ENCODE results near the gene TRAF3.
A peak's percentile ranks its signal among the peaks of the same experiment; 100 is the strongest.

The TRAF3 gene

GRCh38 chr14:102878174-102878969 is 101.1 kb downstream of the TRAF3 start:
- H3K27ac ChIP-seq (ENCODE audit: poor library complexity, severe bottlenecking): no peak overlapping the region
- H3K4me3 ChIP-seq (ENCODE audit: severe bottlenecking): no peak overlapping the region
- peak; percentile 54; the same call in 2 of the 3 replicates for ATAC-seq (ENCODE audit: low read depth)

GRCh38 chr14:102878970-102879460 is 101.8 kb downstream of the TRAF3 start:
- no peaks in the 10 kb centered on the region for H3K9me3 ChIP-seq (ENCODE audit: severe bottlenecking)
- no peak overlapping the region for H3K4me3 ChIP-seq (ENCODE audit: severe bottlenecking)
- DNase-seq (ENCODE audit: low spot score): no peak
- no peak overlapping the region for H3K27ac ChIP-seq (ENCODE audit: poor library complexity, severe bottlenecking)
- peaks cover 20% of the 10 kb centered on the region for H3K36me3 ChIP-seq (ENCODE audit: low read depth)
- no peak for TF ChIP-seq CTCF (IDR thresholded peaks at IDR 0.05; ENCODE audit: poor library complexity, severe bottlenecking)
- no peaks in the 10 kb centered on the region for H3K27me3 ChIP-seq (ENCODE audit: insufficient read depth, poor library complexity, severe bottlenecking)
- 0 out of 3 replicates have a peak, but pooled peaks have one; percentile 10 for ATAC-seq (ENCODE audit: low read depth)
- no peaks in the 10 kb centered on the region for H3K4me1 ChIP-seq (ENCODE audit: insufficient read depth, poor library complexity, severe bottlenecking)

More at GRCh38 chr14:102878174-102878969, 101.1 kb downstream of the TRAF3 start:
- TF ChIP-seq CTCF (IDR thresholded peaks at IDR 0.05; ENCODE audit: poor library complexity, severe bottlenecking): no peak
- Histone ChIP-seq H3K9me3 (ENCODE audit: severe bottlenecking) (no peaks in the 10 kb centered on the region), H3K4me1 (ENCODE audit: insufficient read depth, poor library complexity, severe bottlenecking) (no peaks in the 10 kb centered on the region), H3K27me3 (ENCODE audit: insufficient read depth, poor library complexity, severe bottlenecking) (no peaks in the 10 kb centered on the region), H3K36me3 (ENCODE audit: low read depth) (peaks cover 25% of the 10 kb centered on the region)
- DNase-seq (ENCODE audit: low spot score): no peak

GRCh38 chr14:102882226-102882906 is 105.1 kb downstream of the TRAF3 start:
- H3K4me1 ChIP-seq (ENCODE audit: insufficient read depth, poor library complexity, severe bottlenecking): no peaks in the 10 kb centered on the region
- no peaks in the 10 kb centered on the region for H3K9me3 ChIP-seq (ENCODE audit: severe bottlenecking)
- DNase-seq (ENCODE audit: low spot score) (no peak), ATAC-seq (ENCODE audit: low read depth) (no peak)
- H3K36me3 ChIP-seq (ENCODE audit: low read depth): peaks cover 13% of the 10 kb centered on the region
- H3K27ac ChIP-seq (ENCODE audit: poor library complexity, severe bottlenecking): no peak overlapping the region
- TF ChIP-seq CTCF (IDR thresholded peaks at IDR 0.05; ENCODE audit: poor library complexity, severe bottlenecking): no peak
- no peaks in the 10 kb centered on the region for H3K27me3 ChIP-seq (ENCODE audit: insufficient read depth, poor library complexity, severe bottlenecking)
- H3K4me3 ChIP-seq (ENCODE audit: severe bottlenecking): no peak overlapping the region

- H3K27ac ChIP-seq (ENCODE audit: poor library complexity, severe bottlenecking): no peak overlapping the region
These were observed 105.9 kb downstream of the TRAF3 start for GRCh38 chr14:102883089-102883541.

More at GRCh38 chr14:102883089-102883541, 105.9 kb downstream of the TRAF3 start:
- ATAC-seq (ENCODE audit: low read depth) (no peak), DNase-seq (ENCODE audit: low spot score) (no peak)
- Histone ChIP-seq H3K36me3 (ENCODE audit: low read depth) (peaks cover 13% of the 10 kb centered on the region), H3K4me1 (ENCODE audit: insufficient read depth, poor library complexity, severe bottlenecking) (no peaks in the 10 kb centered on the region), H3K27me3 (ENCODE audit: insufficient read depth, poor library complexity, severe bottlenecking) (no peaks in the 10 kb centered on the region), H3K4me3 (ENCODE audit: severe bottlenecking) (no peak overlapping the region), H3K9me3 (ENCODE audit: severe bottlenecking) (no peaks in the 10 kb centered on the region)
- no peak for TF ChIP-seq CTCF (IDR thresholded peaks at IDR 0.05; ENCODE audit: poor library complexity, severe bottlenecking)
